Suppressor macrophage (primary cell): ENCODE results near the gene PEX14.

Source experiments
- DNase-seq, 4 experiments: peaks; one replicate each; pipeline ENCODE4 v3.0.0-alpha.2; 2020 to 2022

PEX14 gene

GRCh38 chr1:10635992-10636391 lies 161.2 kb downstream of the PEX14 start:
- DNase-seq, result no peak

- DNase-seq, result no peak
These were observed 162.7 kb downstream of the PEX14 start for GRCh38 chr1:10637400-10637799.

DNA sequence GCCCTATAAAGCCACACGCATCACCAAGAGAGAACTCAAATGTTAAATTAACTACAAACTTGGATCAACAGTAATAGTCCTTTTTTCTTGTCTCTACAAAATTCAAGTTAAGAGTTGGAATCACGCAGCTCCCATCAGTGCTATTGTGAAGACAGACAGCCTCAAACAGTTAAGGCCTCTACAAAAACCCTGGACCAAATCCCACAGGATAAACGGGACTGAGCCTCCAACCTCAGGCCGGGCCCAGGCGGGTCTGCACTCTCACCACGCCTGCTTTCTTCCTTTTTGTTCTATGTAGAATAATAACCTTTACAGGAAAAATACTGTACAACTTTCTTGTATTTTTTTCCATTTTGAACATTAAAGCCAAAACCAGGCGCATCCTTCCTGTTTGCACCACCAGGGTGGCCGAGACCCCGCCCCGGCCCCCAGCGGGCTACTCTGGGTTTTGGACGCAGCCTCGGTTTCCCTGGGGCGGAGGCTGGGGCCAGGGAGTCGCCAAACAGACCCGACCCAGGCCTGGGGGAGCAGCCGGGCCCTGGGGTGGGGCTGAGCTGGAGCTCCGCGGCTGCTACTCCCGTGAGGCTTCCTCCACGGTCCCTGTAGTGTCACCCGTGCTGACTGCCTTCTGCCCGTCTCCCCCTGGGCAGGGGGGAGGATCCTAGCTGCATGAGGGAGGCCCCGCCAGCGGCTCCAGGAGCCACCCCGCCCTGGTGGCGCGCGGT lies 163.2 kb downstream of the PEX14 start:
- DNase-seq, result no peak

- peak in 1 of 4 experiments; percentile 13 for DNase-seq
These were observed 163.8 kb downstream of the PEX14 start for GRCh38 chr1:10638559-10639005.

DNA sequence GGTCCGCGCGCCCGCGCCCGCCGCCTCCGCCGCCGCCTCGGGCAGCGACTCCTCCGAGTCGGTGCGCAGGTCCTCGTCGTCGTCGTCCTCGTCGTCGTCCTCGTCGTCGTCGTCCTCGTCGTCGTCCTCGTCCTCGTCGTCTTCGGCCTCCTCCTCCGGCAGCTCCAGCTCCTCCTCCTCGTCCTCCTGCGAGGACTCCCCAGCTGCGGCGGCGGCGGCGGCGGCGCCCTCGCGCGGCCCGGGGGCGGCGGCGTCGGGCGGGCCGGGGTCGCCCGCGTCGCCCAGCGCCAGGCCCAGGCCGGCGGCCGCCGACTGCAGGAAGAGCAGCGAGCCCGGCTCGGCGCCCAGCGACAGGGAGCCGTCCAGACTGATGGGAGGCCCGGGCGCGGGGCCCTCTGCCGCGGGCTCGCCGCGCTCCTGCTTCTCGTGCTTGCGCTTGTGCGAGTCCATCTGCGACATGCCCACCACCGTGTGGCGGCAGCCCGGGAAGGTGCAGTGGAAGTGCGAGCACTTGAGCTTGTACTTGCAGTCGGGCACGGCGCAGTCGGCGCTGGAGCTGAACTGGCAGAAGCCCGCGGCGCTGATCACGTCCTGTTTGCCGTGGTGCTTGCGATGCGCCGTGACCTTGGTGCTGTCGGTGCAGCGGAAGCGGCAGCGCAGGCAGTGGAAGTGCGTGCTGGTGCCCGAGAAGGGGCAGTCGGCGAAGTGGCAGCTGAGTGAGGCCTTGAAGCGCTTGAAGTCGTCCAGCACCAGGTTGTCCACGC lies 164.4 kb downstream of the PEX14 start:
- DNase-seq, result peak in 1 of 4 experiments; percentile 21

DNA sequence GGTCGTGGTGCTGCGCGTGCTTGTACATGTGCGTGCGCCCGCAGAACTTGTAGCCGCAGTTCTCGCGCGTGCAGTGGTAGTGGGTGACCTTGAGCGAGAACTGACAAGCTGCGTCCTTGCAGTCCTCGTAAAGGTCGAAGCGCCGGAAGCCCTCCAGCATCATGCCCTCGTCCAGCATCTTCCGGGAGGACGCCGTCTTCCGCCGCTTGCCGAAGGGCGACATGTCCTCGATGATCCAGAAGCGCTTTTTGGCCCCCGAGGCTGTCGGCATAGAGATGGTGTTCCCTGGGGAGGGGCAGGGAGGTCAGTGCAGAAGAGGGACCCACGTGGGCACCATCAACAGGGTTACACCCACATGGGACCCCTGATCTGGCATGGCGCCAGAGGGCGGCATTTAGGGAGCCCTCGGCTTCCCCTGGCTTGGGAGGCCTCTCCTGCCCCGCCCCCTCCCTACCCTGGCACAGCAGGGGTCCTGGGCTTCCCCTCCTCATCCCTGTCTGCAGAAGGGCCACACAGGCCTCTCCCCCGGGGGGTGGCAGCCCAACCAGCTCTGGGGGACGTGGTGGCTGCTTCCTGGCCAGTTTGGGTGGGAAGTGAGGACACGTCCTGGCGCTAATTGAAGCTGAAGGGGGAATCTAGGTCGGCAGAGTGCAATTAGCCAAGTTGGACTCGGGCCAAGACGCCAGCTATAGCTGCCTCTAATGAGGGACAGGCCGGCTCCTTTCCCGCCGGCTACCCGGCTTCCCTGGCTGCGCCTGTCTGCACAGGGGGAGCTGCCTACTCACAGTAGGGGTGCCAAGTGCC lies 165.2 kb downstream of the PEX14 start:
- DNase-seq, result no peak

GRCh38 chr1:10640843-10641553 lies 166.2 kb downstream of the PEX14 start:
- DNase-seq, result no peak

DNA sequence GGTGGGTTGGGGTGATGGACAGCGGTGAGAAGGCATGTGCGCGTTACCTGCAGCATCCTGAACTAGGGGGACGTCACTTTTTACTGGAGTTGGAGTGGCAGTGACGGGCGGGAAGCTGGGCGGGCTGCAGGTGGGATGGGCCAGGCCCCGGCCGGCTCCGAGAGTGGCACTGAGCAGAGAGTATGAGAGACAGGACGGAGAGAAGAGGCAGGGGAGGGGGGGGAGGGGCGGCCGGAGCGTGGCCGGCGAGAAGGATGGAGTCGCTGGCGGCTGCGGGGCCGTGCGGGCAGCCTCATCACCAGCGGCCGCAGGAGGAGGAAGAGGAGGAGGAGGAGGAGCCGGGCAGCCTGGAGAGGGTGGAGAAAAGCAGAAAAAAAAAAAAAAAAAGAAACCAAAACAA lies 167.2 kb downstream of the PEX14 start:
- no peak for DNase-seq

DNA sequence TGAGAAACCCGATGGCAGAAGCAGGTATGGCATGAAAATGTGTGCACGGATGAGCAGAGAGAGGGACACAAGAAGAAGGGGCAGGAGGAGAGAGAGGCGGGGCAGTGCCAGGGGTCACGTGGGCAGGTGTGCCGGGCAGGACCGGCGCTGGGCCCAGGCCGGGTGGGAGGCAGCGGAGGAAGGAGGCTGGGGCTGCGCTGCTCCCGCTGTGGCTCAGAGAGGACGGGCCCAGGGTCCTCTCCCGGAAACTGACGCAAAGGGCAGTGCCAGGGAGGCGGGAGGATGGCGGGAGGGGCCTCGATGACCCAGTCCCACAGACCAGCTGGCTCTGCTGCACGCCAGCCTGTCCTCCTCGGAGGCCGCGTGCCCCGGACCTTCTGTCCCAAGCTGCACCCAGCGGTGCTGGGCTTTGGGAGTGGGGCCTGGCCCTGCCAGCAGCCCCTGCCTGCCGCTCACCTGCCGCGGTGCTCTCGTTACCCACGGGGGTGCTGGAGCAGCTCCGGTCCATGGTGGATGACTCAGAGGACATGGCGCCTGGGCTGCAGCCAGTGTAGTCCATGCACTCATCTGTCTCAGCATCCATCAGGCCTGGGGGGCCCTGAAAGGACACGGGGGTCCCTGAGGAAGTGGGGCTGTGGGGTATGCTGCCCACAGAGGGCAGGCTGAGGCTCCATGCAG lies 167.8 kb downstream of the PEX14 start:
- DNase-seq, result no peak

DNA sequence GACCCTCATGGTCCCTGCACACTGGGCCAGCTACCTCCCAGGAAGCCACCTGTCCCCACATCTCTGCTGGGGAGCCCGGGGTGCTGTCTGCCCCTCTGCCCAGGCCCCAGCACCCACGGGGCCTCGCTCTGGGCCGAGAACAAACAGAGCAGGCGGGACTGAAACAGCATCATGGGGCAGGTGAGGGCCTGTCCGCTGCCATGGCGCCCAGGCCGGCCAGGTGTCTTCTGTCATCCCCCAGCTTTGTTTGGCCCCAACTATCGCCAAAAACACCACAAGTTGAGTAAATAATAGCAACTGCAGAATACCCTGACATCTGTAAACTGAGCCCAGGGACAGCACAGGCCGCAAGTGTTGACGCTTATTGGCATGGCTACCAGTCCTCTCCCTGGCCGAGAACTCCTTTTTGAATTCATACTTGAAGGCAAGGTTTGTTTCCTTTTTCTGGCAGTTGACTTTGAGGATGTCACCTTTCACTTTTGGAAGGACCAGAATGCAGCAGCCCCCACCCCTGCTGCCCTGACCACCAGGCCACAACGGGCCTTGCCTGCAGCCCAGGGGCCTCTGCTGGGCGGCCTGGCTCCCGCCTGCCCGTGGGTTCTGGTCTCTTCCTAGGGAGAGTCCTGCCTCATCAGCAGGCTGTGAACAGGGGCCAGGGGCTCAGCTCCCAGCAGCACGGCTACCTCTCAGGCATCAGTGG lies 169.0 kb downstream of the PEX14 start:
- DNase-seq, result no peak

DNA sequence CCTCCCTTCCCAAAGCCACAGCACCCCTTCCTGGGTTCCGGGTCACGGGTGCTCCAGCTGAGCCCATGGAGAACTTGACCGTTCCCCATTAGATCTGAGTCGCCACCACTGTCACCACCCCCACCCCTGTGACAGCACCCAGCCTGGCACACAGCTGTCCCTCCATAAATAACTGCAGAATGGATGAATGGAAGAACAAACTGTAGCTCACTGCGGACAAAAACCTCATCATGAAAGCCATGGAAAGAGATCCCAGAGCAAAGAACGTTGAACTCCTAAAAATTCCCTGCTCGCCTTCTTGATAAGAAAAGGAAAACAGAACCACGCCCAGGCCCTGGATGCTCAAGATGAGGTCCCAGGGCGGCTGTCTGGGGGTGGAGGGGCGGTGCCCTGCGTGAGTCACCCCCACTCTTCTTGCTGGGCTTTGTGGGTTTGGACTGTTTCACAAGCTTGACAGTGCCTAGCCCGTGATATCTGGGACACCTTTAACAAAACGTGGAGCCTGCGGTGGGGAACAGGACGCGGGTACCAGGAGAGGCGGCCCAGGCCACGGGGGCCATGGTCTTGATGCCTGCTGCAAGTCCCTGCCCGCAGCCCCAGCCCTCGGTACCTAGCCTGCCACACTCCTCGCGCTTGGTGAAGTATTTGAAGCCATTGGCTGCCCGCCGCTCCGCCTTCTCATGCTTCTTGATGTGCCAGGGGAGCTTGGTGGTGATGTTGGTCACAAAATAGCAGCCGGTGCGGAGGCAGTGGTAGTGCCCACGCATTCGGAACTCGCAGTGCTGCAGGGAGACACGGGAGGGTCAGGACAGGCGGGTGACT lies 169.8 kb downstream of the PEX14 start:
- DNase-seq, result peak; percentile 15 to 59 (median 36)

DNA sequence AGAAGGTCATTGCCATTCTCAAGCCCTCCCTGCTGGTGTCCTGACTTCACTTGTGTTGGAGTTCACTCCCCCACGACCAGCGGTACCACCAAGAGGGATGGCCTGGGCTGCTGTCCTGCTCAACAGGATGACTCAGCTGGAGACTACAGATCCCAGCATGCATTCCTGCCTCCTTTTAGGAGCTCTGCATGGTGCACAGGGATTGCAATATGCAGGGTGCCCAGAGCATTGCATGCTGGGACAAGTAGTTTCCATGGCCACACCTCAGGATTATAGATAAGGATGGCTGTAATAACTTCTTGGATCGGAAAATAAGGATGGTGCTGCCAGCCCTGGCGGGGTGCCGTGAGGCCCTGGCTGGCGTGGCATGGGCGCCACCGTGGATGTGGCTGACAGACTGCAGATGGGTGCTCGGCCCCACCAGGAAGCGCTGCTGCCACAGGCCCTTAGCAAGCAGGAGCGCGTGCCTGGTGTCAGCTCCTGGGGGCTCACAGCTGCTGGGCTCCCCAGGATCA lies 171.7 kb downstream of the PEX14 start:
- DNase-seq, result peak; percentile 15 to 52 (median 40)

- no peak for DNase-seq
These were observed 172.8 kb downstream of the PEX14 start for GRCh38 chr1:10647414-10648170.

DNA sequence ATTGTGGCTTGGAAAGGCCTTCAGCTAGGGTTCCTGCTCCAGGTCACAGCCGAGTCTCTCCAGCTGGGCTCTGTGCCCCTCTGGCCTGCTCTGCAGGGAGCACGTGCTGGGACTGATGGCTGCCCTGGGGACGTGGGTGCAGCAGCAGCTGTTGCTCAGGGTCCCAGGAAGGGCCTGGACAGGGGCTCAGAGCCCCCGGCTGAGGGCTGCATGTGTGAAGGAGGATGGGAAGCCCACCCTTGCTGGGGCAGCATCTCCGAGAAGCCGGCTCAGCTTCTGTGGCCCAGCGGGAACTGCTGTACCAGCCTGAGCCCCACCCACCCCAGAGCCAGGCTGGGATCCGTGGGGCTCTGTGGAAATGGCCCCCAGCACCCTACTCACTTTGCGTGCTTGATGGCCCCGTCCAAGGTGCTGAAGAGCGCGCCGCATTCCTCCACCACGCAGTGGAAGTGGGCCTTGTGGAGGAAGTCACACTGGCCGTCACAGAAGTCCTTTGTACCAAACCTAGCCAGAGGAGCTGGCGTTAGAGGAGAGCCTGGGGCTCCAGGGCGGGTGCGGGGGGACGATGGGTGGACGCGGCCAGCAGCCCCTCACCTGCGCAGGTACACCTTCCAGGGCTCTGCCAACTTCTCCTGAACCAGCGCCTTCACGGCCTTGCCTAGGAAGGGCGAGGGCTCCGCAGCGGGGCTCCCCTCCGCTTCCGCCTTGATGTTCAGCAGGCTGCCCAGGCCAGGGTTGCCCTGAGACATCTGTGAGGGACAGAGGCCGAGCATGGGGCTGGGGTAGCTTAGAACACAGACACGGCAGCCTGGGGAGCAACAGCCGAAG lies 174.2 kb downstream of the PEX14 start:
- no peak for DNase-seq

DNA sequence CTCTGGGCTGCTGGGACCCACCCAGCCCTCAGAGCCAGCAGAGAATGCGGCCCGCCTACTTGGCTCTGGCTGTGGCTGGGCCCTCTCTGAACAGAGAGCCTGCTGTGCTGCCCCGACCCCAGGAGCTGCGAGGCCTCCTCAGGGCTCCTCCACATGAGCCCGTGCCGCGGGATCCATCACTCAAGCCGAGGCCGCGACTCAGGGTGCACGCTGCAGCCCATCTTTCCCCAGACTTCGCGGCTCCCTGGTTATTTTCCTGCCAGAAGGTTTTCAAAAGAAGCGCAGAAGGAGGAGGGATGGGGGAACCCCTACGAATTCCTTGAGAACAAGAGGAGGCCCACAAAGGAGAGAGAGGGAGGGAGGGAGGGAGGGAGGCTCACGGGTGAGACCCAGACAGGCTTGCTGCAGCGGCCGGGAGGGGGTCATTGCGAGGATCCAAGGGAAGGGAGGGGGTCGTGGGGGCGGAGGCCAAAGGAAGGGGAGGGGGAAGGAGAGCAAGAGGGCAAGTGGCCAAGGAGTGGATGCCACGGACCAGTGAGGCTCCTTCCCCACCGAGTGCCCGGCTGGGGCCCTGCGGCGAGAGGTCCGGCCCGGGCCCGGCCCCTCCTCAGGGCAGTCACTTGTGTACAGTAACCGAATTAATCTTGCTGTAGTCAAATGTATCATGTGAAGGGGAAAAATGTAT lies 174.9 kb downstream of the PEX14 start:
- no peak for DNase-seq

DNA sequence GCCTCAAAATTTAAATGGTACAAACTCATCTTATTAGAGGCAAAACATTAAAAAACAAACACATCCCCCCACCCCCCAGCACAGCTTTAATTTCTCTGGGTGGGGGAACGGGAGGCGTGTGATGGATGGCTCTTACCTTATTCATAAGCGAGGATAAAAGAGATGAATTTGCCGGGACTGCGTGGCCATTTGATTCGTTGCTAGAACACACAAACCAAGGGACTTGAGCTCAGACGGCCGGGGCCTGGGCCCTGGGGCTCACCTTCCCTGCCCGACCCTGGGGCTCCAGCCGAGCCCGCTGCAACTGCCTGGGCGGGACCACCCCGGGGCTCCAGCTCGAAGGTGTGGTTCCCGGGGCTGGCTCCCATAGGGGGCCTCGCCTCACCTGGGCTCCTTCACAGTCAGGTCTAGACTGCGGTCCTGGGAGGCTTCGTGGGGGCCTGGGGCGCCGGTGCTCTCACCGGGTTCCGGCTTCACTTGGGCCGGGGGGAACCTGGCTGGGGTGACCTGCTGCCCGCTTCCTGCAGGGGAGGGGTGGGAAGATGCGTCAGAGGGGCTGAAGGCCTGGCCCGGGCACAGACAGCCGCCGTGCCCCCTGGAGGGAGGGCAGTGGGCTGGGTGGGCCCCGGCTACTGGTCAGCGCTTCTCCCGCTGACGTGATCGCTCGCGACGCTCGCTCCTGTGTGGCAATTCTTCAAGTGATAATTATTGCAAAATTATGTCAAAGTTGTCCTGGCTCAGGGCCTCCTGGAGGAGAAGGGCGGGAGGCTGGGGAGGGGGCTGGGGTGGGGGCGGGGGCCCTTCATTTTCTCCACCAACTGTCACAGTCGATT lies 176.0 kb downstream of the PEX14 start:
- DNase-seq, result no peak

DNA sequence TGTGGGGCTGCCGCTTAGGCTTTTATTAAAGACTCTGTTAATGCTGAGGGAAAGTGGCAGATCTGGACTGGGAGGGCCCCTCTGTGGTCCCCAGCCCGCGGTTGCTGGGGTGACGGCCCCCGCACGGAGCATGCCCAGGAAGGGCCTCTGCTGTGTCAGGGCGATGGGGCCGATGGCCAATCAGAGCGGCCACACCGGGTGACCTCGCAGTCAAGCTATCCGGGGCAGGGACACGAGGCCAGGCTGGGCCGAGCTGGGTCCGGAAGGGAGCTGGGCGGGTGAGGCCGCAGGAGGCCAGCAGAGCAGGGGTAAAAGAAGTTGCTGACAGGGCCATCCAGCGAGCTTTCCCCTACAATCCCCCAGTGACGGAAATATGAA lies 176.6 kb downstream of the PEX14 start:
- no peak for DNase-seq
